Colonic mucosa (tissue), 4 donors: ENCODE measurements around the gene HELZ. TPM values are rescaled to one million over a fixed set of nuclear protein-coding genes. Genes with fewer than 3 reads are reported as not detected.

ENCODE experiments used
- DNase-seq: peaks from one replicate; pipeline ENCODE4 v3.0.0-alpha.2; 2020
- H3K27ac ChIP-seq: fragments of 200-600 bp; one replicate; pipeline ENCODE4 v1.8.0; 2021
- H3K27me3 ChIP-seq: fragments of 200-600 bp; one replicate; pipeline ENCODE4 v1.8.0; 2021
- H3K36me3 ChIP-seq: fragments of 200-600 bp; one replicate; pipeline ENCODE4 v1.8.0; 2021
- H3K4me1 ChIP-seq: fragments of 200-600 bp; one replicate; pipeline ENCODE4 v1.8.0; 2021; ENCODE audit warnings: mild to moderate bottlenecking
- H3K4me3 ChIP-seq: fragments of 200-600 bp; one replicate; pipeline ENCODE4 v1.8.0; 2021
- H3K9ac ChIP-seq, 2 donors: one replicate each; pipeline ENCODE4 v1.7.0; 2013; ENCODE audit warnings: control low read depth in 2 of 2, low read depth in 2 of 2, low read length in 2 of 2
- H3K9me3 ChIP-seq: fragments of 200-600 bp; one replicate; pipeline ENCODE4 v1.8.0; 2021
- intact Hi-C: fragments of 100-400 bp; cut with DNase I; formaldehyde crosslinking; loops from one replicate; pipeline ENCODE4 v1.14.1; 2022
- total RNA-seq, 2 donors: library from RNA; stranded (reverse); fragmentation: NEBNext Ultra II Directional in 1 of 2; extraction: Animal tissue kit (Norgen Biotek cat#: 25700) in 1 of 2; gene quantifications; one replicate each; pipeline ENCODE4 v1.2.1, GENCODE V29; 2021
- TF ChIP-seq, protein P1 (sequence below): fragments of 200-600 bp; IDR thresholded peaks from one replicate; pipeline ENCODE4 v1.8.0; 2022; ENCODE audit warnings: antibody characterized with exemption, mild to moderate bottlenecking
- donor health status: healthy.
- donor health status: DM: no; HTN: no; CAD: no.
- donor health status: DM: no; HTN: no; CAD: no.

The HELZ gene
- total RNA-seq, 2 donors from 2014 or later, result 38.6 to 55.9 TPM

DNA sequence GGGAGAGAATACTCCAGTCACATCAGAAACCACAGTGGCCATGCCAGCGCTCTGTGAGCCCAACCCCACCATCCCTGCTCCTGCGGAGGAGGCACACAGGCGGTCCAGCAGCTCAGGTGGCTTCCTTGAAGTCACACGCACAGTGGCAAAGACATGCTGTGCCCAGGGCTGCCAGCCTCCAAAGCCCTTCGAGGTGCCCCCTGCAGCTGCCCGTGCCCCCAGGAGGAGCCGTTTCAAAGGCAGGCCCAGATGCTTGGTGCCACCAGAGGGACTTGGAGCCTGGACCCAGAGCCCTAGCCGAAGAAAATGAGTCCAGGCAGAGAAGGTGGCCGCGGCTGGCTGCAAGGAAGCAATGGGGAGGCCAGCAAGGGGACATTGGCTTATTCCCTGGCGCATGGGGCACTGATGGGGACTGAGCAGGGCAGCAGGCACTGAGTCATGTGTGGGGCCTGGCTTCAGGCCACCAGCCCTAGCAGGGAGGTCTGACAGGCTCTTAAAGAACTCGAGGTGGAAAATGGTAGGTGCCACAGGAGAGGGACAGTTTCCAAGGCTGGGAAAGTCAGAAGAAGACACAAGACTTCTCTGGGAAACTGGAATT lies 217.9 kb downstream of the HELZ start:
- H3K9me3 ChIP-seq, result no peaks in the 10 kb centered on the region
- TF ChIP-seq, protein P1, sequence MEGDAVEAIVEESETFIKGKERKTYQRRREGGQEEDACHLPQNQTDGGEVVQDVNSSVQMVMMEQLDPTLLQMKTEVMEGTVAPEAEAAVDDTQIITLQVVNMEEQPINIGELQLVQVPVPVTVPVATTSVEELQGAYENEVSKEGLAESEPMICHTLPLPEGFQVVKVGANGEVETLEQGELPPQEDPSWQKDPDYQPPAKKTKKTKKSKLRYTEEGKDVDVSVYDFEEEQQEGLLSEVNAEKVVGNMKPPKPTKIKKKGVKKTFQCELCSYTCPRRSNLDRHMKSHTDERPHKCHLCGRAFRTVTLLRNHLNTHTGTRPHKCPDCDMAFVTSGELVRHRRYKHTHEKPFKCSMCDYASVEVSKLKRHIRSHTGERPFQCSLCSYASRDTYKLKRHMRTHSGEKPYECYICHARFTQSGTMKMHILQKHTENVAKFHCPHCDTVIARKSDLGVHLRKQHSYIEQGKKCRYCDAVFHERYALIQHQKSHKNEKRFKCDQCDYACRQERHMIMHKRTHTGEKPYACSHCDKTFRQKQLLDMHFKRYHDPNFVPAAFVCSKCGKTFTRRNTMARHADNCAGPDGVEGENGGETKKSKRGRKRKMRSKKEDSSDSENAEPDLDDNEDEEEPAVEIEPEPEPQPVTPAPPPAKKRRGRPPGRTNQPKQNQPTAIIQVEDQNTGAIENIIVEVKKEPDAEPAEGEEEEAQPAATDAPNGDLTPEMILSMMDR, result no peak
- H3K27ac ChIP-seq, result no peak overlapping the region
- no peak for DNase-seq
- no peak overlapping the region for H3K9ac ChIP-seq
- H3K27me3 ChIP-seq, result no peaks in the 10 kb centered on the region
- no peak overlapping the region for H3K4me3 ChIP-seq
- H3K4me1 ChIP-seq, result no peaks in the 10 kb centered on the region
- no peaks in the 10 kb centered on the region for H3K36me3 ChIP-seq
- intact Hi-C loops, result no loop called here

DNA sequence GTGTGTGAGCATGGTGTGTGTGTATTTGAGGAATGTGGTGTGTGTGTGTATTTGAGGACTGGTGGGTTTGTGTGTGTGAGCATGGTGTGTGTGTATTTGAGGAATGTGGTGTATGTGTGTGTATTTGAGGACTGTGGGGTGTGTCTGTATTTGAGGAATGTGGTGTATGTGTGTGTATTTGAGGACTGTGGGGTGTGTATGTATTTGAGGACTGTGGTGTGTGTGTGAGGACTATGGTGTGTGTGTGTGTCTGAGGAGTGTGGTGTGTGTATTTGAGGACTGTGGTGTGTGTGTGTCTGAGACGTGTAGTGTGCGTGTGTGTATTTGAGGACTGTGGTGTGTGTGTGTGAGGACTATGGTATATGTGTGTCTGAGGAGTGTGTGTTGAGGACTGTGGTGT lies 218.7 kb downstream of the HELZ start:
- Histone ChIP-seq H3K9me3 (no peaks in the 10 kb centered on the region), H3K4me1 (no peaks in the 10 kb centered on the region), H3K27me3 (no peaks in the 10 kb centered on the region), H3K4me3 (no peak overlapping the region), H3K9ac (no peak overlapping the region), H3K27ac (no peak overlapping the region), H3K36me3 (no peaks in the 10 kb centered on the region)
- no peak for DNase-seq
- TF ChIP-seq, protein P1, result no peak
- intact Hi-C loops, result no loop called here

DNA sequence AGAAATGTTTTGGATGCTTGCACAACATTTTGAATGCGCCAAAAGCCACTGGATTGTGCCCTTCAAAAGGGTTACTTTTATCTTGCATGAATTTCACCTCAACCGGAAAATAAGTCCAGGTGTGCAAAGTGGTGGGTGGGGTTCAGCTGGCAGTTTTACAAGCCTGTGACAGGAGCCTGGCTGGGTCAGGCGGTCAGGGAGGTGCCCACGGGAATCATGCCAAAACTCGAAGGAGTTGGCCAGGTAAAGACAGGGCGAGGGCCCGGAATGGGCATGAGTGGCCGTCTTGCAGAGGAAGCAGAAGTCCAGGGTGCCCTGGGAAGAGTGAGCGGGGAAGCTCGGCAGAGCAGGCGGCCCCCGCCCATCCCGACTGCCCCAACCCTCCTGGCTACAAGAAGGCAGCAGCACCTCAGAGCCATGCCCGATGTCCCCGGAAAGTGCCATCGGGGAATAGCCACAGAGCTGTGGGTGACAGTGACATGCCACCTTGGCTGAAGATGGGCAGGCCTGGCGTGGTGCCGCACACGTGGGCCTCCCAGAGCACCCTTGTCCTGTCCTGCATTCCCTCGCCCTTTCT lies 219.7 kb downstream of the HELZ start:
- intact Hi-C loops, result no loop called here
- no peak overlapping the region for H3K27ac ChIP-seq
- H3K36me3 ChIP-seq, result no peaks in the 10 kb centered on the region
- TF ChIP-seq, protein P1, result no peak
- H3K4me3 ChIP-seq, result no peak overlapping the region
- no peaks in the 10 kb centered on the region for H3K9me3 ChIP-seq
- no peaks in the 10 kb centered on the region for H3K4me1 ChIP-seq
- H3K9ac ChIP-seq, result no peak overlapping the region
- DNase-seq, result peak; percentile 93
- no peaks in the 10 kb centered on the region for H3K27me3 ChIP-seq

DNA sequence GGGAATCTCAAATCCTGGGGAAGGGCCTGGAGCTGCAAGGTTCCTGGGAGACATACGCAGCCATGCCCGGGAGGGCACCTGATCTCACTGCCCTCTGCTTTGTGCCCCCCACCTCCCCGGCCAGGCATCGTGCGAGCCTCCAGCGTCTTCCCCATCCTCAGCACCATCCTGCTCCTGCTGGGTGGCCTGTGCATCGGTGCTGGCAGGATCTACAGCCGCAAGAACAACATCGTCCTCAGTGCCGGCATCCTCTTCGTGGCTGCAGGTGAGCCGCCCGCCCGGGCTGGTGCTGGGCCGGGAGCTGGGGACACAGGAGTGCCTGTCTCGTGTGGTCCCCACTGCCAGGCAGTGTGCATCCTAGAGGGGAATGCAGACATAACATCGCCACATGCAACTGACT lies 220.3 kb downstream of the HELZ start:
- no peaks in the 10 kb centered on the region for H3K9me3 ChIP-seq
- no peaks in the 10 kb centered on the region for H3K27me3 ChIP-seq
- no peak for DNase-seq
- H3K36me3 ChIP-seq, result no peaks in the 10 kb centered on the region
- TF ChIP-seq, protein P1, result no peak
- no peak overlapping the region for H3K4me3 ChIP-seq
- no peak overlapping the region for H3K9ac ChIP-seq
- no peaks in the 10 kb centered on the region for H3K4me1 ChIP-seq
- no peak overlapping the region for H3K27ac ChIP-seq
- intact Hi-C loops, result no loop called here

DNA sequence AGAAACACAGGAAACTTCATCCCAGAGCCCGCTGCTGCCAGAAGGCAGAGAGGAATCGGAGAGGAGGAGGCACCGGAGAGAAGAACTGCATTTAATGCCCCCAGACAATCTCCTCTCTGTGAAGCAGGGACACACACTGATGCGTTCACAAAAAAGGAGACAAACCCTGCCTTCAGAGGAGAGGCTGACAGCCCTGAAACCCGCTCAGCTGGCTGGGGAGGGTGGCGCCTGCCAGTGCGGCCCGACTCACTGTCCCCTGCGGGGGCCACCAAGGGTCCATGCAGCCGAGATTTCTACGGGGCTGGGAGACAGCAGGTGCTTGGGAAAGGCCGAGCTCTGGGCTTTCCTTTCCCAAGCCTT lies 222.6 kb downstream of the HELZ start:
- no peak for DNase-seq
- H3K9me3 ChIP-seq, result no peaks in the 10 kb centered on the region
- TF ChIP-seq, protein P1, result no peak
- intact Hi-C loops, result no loop called here
- H3K36me3 ChIP-seq, result no peaks in the 10 kb centered on the region
- no peak overlapping the region for H3K27ac ChIP-seq
- no peak overlapping the region for H3K9ac ChIP-seq
- no peaks in the 10 kb centered on the region for H3K4me1 ChIP-seq
- H3K27me3 ChIP-seq, result no peaks in the 10 kb centered on the region
- H3K4me3 ChIP-seq, result no peak overlapping the region
